ENCODE results near the gene UNC5B.

The UNC5B gene

GRCh38 chr10:71239131-71239915 lies 27.0 kb downstream of the UNC5B start:
- no peak for DNase-seq (ENCODE audit: low read depth in 4 of 4, low spot score in 1 of 4)

- DNase-seq (ENCODE audit: low read depth in 4 of 4, low spot score in 1 of 4), result no peak
Observed at GRCh38 chr10:71239946-71240795, 27.8 kb downstream of the UNC5B start.

DNA sequence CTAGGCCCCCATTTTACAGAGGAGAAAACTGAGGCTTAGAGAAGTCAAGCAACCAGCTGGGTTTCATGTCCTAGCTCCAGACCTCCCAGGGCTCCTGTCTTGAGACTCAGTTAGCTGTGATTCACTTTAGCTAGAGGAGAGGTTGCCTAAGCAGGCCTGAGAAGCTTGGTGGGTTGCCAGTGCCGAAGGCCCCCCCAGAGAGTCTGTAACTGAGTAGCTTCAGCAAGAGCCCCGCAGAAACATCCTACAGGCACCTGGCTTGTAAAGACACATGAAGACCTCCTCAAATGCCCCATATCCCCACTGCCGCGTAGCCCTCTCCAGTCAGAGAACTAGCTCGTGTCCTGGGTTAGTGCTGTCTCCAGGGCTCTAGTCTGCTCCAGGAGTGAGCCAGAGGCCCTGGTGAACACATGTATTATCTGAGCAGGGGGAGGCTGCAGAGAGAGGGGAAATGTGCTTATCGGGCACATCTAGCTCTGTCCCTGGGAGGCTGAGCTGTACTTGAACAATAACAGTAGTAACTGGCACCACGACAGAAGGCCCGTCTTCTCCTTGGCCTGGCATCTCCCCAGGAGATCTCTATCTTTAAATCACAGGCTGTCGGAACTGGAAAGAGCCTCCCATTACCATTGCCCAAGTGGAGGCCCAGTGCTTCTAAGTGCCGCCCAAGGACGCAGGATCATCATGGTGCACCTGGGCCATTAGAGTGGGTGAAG lies 28.9 kb downstream of the UNC5B start:
- no peak for DNase-seq (ENCODE audit: low read depth in 4 of 4, low spot score in 1 of 4)

DNA sequence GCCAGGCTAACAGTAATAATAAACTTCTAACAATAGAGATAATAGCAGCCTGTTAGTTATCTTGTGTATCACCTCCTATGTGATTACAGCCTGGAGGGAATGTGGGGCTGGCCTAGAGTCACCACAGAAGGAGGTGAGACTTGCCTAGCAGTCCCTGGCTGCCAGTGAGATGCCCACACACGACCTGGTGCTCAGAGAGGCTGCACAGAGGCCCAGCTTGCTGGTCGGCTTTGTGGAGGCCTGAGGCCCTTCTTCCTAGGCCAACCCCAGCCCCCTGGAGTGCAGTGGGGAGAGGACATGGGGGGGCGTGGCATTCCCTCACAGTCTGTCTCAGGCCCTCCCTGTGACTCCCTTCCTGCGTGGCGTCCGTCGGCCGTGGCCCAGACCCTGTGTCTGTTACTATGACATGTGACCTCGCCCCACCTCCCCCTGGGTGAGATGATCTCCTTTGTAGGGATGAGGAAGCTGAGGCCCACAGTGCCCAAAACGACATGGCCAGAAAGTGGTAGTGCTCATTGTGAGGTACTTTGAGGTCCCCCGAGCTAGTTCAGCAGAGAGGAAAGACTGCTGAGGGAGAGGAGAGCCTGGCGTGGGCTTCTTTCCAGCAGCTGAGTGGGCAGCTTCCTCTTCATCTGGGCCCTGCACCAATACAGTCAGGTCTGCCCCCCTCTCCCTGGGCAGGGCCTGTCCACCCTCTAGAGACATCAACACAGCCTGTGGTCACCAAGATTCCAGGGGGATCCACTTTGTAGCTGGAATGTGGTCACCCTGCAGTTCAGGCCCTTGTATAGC lies 29.7 kb downstream of the UNC5B start:
- DNase-seq (ENCODE audit: low read depth in 4 of 4, low spot score in 1 of 4), result no peak

DNA sequence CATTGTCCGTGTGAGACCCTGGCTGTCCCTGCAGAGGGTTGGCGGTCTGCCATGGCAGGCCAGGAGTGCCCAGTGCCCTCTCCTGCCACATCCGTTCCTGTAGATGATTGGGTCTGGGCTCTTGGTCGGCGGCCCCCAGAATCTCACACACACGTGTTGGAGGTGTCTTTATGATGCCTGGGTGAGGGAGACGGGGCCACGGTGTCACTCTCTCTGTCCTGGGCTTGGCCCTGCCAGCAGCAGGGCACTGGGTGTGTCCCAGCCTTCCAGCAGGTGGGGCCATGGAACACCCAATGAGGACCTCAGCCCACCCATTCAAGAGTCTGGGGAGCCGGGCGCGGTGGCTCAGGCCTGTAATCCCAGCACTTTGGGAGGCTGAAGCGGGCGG lies 30.2 kb downstream of the UNC5B start:
- DNase-seq (ENCODE audit: low read depth in 4 of 4, low spot score in 1 of 4), result no peak

- no peak for DNase-seq (ENCODE audit: low read depth in 4 of 4, low spot score in 1 of 4)
Observed at GRCh38 chr10:71243756-71244395, 31.5 kb downstream of the UNC5B start.

DNA sequence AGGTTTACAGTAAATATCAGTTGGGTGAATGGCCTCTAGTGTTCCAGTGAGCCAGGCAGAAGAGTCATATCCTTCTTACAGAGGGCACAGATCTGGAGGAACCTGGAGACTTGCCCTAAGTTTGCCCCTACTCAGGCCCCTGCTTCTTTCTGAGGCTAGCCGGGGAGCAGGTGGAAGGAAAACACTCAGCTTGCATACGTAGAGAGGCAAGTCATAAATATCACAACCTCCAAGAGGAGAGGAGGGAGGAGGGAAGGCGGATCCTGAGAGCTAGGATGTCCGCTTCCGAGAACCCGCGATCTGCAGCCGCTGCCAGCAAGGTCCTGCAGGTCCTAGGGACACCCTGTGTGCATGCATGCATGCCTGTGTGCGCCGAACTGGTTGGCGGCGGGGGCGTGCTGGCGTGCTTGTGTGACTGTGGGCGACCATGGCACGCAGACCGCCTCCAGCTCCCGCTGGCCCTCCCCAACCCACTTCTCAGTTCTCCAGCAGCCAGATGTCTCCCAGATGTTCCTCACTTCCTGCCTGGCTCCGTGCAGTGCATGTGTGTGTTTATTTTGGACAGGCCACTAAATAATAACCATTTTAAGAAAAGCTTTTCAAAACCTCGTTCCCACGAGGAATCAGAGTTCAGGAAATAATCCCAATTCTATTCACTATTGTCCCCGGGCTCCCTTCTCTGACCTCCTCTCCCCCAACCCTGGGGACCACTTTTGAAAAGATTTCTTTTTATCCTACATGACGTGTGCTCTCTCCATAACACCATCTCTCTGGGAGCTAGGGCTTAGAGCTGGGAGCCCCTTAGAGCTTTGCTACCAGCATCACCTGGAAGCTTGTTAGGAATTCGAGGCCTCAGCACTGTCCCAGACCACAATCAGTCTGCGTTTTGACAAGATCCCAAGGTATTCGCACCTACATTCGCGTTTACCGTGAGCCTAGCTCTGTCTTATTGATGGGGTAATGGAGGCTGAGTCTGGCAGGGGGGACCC lies 32.4 kb downstream of the UNC5B start:
- no peak for DNase-seq (ENCODE audit: low read depth in 4 of 4, low spot score in 1 of 4)

DNA sequence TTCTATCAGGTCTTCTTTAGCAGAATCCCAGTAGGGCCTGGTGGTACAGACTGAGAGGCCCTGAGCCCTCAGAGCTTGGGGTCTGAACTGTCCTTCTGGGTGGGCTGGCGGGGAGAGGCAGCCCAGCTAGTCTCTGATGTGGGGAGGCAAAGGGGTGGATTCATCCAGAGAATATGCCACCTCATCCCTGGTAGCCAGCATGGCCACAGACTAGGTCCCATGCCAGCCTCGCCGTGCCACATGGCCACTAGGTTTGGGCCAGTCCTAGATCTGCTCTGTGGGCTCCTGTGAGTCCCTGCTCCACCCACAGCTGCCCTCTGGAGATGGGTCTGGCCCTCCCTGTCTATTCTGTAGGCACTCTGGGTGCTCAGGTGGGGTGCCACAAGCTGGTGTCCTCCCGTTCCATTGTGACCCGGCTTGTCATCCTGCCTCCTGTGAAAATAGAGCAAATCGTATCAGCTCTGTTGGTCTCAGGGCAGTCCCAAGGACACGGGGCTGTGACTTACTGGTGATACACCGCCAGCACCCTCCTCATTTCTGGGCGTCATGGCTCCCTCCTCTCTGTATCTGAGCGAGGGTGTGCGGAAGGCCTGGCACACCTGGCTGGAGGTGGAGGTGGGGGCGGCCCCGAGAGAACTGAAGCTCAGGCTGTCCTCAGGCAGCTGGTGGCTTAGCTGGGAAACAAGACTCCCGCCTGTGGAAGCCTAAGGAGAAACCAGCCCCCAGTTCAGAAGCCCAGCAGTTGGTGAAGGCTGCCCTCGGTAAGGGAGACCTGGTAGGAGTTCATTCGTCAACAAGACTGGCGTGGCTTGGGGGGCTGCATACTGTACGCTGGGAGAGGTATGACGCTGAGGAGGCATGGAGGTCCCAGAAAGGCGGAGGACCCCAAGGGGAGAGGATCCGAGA lies 33.3 kb downstream of the UNC5B start:
- no peak for DNase-seq (ENCODE audit: low read depth in 4 of 4, low spot score in 1 of 4)

GRCh38 chr10:71246591-71247413 lies 34.4 kb downstream of the UNC5B start:
- DNase-seq (ENCODE audit: low read depth in 4 of 4, low spot score in 1 of 4), result no peak

DNA sequence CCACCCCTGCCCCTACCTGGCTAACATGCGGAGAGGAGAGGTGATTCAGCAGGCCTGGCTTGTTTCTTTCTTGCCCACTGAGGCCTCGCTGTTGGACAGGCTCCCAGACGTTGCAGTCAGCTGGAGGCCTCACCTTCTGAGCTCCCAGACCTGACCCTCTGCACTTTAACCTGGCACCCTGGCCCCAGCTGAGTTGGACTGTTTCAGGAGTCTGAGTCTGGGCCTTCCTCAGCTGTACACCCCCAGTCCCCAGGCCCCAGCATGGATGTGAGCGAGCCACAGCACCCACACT lies 35.0 kb downstream of the UNC5B start:
- no peak for DNase-seq (ENCODE audit: low read depth in 4 of 4, low spot score in 1 of 4)

GRCh38 chr10:71247804-71248203 lies 35.4 kb downstream of the UNC5B start:
- DNase-seq (ENCODE audit: low read depth in 4 of 4, low spot score in 1 of 4), result no peak

- DNase-seq (ENCODE audit: low read depth in 4 of 4, low spot score in 1 of 4), result no peak
Observed at GRCh38 chr10:71248210-71248609, 35.8 kb downstream of the UNC5B start.

DNA sequence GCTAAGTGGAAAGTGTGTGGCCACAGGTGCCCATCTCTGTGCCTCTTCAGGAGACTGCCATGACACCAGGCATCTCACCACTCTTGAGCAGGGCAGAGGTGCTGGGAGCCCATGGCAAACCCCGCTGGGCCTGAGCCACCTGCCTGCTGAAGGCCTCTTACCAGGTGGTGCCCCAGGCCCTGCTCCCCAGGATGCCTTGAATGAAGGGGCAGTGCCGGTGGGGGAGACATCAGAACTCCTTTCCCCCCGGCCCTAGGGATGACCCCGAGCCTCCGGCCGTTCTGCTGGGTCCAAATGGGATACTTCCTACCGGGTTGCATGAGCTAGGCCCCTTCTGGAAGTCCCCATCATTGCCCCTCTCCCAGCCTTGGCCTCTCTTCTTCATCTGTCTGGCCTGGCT lies 37.6 kb downstream of the UNC5B start:
- DNase-seq (ENCODE audit: low read depth in 4 of 4, low spot score in 1 of 4), result no peak

DNA sequence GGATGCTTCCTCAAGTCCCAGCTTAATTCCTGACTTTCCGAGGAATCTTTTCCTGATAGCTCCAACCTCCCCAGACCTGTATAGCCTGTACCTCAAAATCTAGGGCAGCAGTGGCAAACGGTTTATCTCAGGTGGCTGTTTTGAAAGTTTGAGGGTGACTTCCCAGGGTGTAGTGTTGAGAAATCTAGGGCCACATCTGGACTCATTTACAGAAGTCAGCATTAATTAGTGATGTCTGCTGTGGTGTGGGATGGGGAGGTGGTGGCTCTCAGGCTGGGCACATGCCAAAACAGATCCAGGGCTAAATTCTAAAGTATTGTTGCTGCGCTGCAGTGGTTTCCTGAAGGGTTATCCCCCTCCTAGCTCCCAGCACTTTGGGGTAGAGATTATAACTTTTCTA lies 38.0 kb downstream of the UNC5B start:
- no peak for DNase-seq (ENCODE audit: low read depth in 4 of 4, low spot score in 1 of 4)

DNA sequence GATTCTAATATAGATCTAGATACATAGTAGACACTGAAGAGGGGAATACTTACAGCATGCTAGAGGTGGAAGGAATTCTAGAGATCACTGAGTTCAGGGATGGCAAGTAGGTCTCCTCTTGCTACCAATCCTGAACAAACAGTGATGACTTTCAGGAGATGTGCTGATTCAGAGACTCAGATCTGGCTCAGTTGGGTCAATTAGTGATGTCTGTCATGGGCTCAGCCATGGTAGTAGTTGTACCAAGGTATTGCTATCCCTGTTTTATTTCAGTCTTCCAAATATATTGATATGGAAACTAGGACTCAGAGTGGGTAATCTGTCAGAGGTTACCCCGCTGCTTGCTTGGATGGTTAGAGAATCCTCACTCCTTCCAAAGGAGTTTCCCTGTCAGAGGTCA lies 38.5 kb downstream of the UNC5B start:
- DNase-seq (ENCODE audit: low read depth in 4 of 4, low spot score in 1 of 4), result no peak

DNA sequence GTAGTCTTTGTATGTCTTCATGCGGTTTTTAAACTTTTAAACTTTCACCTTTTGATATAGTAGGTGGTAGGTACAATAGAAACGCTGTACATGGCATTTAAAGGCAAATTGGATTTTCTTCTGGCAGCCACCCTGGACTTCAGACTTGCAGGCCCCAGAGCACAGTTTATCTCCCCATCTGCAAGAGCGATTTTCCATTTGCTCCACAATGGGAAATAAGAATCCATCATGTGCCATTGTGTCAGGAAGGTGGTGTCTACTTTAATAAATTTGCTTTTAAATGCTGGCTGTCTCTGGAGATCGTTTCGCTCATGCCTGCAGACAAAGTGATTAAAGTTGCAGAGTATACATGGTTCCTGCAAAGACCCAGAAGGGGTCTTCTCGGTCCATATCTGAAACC lies 38.9 kb downstream of the UNC5B start:
- DNase-seq (ENCODE audit: low read depth in 4 of 4, low spot score in 1 of 4), result no peak

GRCh38 chr10:71252220-71252619 lies 39.9 kb downstream of the UNC5B start:
- DNase-seq (ENCODE audit: low read depth in 4 of 4, low spot score in 1 of 4), result no peak
